BE2C (cell line): ENCODE results near the gene MAP3K1.
A peak's percentile ranks its signal among the peaks of the same experiment; 100 is the strongest.

Experiments used
- DNase-seq: peaks from one replicate; pipeline ENCODE4 v3.0.0-alpha.2; 2020
- H3K27me3 ChIP-seq: fragments of 250-450 bp; sonication (Bioruptor Pico); 2 replicates; pipeline ENCODE4 v1.5.1; 2020; ENCODE audit warnings: mild to moderate bottlenecking
- H3K36me3 ChIP-seq: fragments of 250-450 bp; sonication (Bioruptor Pico); 2 replicates; pipeline ENCODE4 v1.5.1; 2020; ENCODE audit warnings: mild to moderate bottlenecking
- H3K4me1 ChIP-seq: fragments of 250-450 bp; sonication (Bioruptor Pico); 2 replicates; pipeline ENCODE4 v1.5.1; 2020
- H3K4me3 ChIP-seq: 2 replicates; pipeline ENCODE4 v1.5.1; 2011; ENCODE audit warnings: low read depth, low read length
- H3K9me3 ChIP-seq: fragments of 250-450 bp; sonication (Bioruptor Pico); 2 replicates; pipeline ENCODE4 v1.5.1; 2020
- TF ChIP-seq, protein P1 (sequence below): IDR thresholded peaks from 2 replicates; pipeline ENCODE4 v1.5.1; 2012; ENCODE audit warnings: mild to moderate bottlenecking, low read depth, low read length

The MAP3K1 gene

DNA sequence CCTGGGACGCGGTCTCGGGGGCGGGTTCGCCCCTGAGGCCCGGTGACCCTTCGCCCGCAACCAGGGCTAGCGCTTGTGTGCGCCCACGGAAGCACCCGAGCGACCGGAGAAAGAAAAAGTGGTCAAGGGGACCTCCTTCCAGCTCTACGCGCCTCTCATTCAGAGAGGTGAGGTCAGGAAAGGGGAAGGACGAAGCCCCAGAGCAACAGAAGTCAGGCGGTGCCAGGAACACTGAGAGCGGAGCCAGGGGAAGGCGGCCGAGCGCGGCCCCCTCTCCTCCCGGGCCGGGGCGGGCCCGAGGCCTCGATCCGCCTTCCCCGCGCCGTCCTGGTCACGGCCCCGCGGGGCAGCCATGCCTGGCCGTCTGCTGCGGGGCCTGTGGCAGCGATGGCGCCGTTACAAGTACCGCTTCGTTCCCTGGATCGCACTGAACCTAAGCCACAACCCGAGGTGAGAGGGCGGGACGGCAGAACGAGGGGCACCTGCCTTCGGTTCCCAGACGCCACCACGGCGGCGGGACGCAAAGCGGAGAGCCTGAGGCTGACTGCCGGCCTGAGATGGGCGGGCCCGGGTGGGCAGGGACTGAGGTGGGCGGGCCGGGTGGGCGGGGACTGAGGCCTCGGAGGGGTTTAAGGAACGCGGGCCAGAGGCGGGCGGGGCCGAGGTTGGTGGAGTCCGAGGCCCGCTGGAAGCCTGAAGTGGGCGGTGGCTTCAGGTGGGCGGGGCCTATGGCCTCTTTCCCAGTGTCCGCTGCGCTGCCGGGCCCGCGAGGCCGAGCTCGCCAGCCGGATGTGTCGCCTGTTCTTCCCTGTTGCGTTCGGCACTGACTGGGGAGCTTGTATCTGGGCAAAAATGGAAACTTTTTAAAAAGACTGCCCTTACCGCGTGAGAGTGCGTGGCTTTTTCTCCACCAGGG, 94.2 kb downstream of the MAP3K1 start, which contains the start of gene SETD9:
Gene SETD9 (plus strand): TSS at position 303 of the 916 bp plus-strand sequence. CDS start 50 bp downstream, at position 353.
- peak; percentile 100 for DNase-seq
- Histone ChIP-seq H3K36me3 (no peaks in the 10 kb centered on the region), H3K4me1 (no peaks in the 10 kb centered on the region; the same call in 1 of the 2 replicates), H3K9me3 (no peaks in the 10 kb centered on the region), H3K27me3 (no peaks in the 10 kb centered on the region), H3K4me3 (peak within 1 kb of the TSS; percentile 91)
- TF ChIP-seq, protein P1, sequence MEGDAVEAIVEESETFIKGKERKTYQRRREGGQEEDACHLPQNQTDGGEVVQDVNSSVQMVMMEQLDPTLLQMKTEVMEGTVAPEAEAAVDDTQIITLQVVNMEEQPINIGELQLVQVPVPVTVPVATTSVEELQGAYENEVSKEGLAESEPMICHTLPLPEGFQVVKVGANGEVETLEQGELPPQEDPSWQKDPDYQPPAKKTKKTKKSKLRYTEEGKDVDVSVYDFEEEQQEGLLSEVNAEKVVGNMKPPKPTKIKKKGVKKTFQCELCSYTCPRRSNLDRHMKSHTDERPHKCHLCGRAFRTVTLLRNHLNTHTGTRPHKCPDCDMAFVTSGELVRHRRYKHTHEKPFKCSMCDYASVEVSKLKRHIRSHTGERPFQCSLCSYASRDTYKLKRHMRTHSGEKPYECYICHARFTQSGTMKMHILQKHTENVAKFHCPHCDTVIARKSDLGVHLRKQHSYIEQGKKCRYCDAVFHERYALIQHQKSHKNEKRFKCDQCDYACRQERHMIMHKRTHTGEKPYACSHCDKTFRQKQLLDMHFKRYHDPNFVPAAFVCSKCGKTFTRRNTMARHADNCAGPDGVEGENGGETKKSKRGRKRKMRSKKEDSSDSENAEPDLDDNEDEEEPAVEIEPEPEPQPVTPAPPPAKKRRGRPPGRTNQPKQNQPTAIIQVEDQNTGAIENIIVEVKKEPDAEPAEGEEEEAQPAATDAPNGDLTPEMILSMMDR: no peak

DNA sequence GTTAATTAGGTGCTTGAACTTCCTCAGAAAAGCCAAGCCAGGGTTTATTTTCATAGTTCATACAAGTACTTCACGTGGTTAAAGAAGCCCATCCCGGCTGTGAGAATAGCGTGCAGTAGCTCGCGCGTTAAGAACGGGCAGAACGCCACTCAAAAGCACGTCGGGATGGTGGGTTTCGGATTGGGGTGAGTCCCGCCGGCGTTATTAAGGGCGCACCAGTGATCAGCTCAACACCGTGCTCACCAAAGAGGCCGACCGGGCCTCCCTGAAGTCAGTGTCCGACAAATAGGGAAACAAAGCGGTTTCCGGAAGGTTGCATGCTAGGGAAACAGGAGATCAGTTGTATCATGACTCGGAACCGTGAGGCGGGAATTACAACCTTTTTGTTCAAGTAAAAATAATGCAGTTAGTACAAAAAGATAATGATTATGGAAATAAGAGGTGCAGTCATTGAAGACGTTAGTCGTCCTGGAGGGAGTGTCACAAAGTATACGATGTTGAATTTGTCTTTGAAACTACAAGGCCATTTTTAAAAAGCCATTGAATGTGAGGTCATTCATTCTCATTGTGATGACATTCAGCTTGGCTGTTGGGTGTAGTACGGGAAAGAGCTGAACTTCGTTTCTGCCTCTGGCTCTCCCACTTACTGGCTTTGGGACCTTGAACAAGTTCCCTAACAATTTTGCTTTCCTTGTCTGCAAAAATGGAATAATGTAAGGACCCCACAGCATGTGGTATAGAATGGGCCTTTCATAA, 95.0 kb downstream of the MAP3K1 start:
- TF ChIP-seq, protein P1: no peak
- Histone ChIP-seq H3K4me1 (no peaks in the 10 kb centered on the region; the same call in 1 of the 2 replicates), H3K9me3 (no peaks in the 10 kb centered on the region)

DNA sequence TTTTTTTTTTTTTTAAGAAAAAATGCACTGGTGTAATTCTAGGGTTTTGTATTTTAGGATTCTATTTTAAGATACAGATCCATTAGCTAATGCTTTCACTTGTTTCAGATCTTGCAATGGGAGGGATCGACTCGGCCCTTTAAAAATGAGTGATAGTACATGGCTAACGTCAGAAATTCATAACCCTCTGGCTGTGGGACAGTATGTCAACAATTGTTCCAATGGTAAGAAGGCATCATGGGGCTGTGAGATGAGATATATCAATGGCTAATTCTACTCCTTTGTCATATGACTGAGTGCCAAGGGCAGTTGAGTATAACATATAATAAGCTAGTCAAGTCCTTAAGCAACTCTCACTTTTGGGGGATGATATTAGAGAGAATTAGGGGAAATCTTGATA, 98.4 kb downstream of the MAP3K1 start:
- H3K4me3 ChIP-seq: no peak overlapping the region
- H3K4me1 ChIP-seq: no peaks in the 10 kb centered on the region; the same call in 1 of the 2 replicates
- H3K9me3 ChIP-seq: no peaks in the 10 kb centered on the region
- H3K27me3 ChIP-seq: no peaks in the 10 kb centered on the region
- DNase-seq: no peak
- TF ChIP-seq, protein P1: no peak
- no peaks in the 10 kb centered on the region; the same call in 1 of the 2 replicates for H3K36me3 ChIP-seq

More for the DNA sequence above, 95.0 kb downstream of the MAP3K1 start:
- Histone ChIP-seq H3K36me3 (no peaks in the 10 kb centered on the region), H3K27me3 (no peaks in the 10 kb centered on the region), H3K4me3 (peak overlapping the region; percentile 91)
- DNase-seq: peak; percentile 39

DNA sequence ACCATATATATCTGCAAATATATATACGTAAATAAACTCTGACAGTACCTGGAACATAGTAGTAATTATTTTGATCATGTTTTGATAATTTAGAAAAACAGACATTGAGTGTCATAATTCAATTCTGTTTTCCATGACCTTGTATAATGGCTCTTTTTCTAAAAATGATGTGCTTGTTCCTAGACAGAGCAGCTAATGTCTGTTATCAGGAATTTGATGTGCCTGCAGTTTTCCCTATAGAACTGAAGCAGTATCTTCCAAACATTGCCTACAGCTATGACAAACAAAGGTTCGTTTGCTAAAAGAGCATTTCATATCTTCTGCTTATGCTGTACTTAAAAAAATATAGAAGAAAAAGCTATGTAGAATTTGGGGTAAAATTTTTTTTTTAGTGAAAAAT, 99.3 kb downstream of the MAP3K1 start:
- Histone ChIP-seq H3K27me3 (no peaks in the 10 kb centered on the region), H3K36me3 (no peaks in the 10 kb centered on the region; the same call in 1 of the 2 replicates), H3K4me3 (no peak overlapping the region), H3K9me3 (no peaks in the 10 kb centered on the region), H3K4me1 (no peaks in the 10 kb centered on the region; the same call in 1 of the 2 replicates)
- DNase-seq: no peak
- TF ChIP-seq, protein P1: no peak

DNA sequence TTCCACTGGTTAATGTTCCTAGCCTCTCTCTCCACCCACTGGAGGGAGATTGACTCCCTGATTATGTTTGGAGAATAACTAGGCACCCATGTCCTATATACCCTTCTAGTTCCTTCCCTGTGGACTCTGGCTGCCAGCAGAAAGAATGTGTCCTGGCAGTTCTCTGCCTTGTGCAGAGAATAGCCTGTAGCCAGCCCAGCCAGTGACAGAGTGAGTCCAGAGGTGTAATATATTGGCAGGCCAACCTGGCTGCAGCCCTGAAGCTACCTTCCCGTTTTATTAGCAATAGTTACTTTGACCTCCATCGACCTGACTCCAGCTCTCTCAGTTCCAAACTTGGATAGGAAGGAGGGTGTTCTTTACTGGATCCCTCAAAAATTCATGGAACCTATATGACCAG, 102.2 kb downstream of the MAP3K1 start:
- Histone ChIP-seq H3K4me3 (no peak overlapping the region), H3K4me1 (no peaks in the 10 kb centered on the region; the same call in none of the 2 replicates), H3K9me3 (no peaks in the 10 kb centered on the region), H3K27me3 (no peaks in the 10 kb centered on the region), H3K36me3 (peaks cover 11% of the 10 kb centered on the region)
- TF ChIP-seq, protein P1: no peak
- DNase-seq: no peak
